Neural cell (in vitro differentiated cells): ENCODE measurements around the gene NIFK. TPM values are rescaled to one million over a fixed set of nuclear protein-coding genes. Genes with fewer than 3 reads are reported as not detected.
"Not testable (repeated sequence)": the region's sequence is repeated elsewhere in the genome, so short reads cannot be mapped to it uniquely, and the experiment has no call there.

Experiments
- H2AFZ ChIP-seq: fragments of 200-600, 300-800 bp; sonication (generic), shearing (Covaris generic); 2 replicates; pipeline ENCODE4 v1.6.0; 2014; ENCODE audit warnings: low read depth, mild to moderate bottlenecking, antibody characterized with exemption, low read length, moderate library complexity
- H3F3A ChIP-seq: fragments of 200-600 bp; shearing (Covaris generic); 2 replicates; pipeline ENCODE4 v1.6.1; 2016; ENCODE audit warnings: mild to moderate bottlenecking, moderate library complexity, mixed read lengths, antibody characterized with exemption, low read length; ENCODE audit not compliant: insufficient read depth, poor library complexity, severe bottlenecking
- H3K27ac ChIP-seq: fragments of 200-600, 300-800 bp; sonication (generic), shearing (Covaris generic); 2 replicates; pipeline ENCODE4 v1.5.1; 2014; ENCODE audit warnings: mild to moderate bottlenecking, low read length, moderate library complexity
- H3K27me3 ChIP-seq: fragments of 300-800, 200-600 bp; sonication (generic), shearing (Covaris generic); 2 replicates; pipeline ENCODE4 v1.6.0; 2014; ENCODE audit warnings: mild to moderate bottlenecking, low read depth, low read length, moderate library complexity; ENCODE audit not compliant: insufficient read depth
- H3K36me3 ChIP-seq: fragments of 300-800, 200-600 bp; sonication (generic), shearing (Covaris generic); 2 replicates; pipeline ENCODE4 v1.5.1; 2014; ENCODE audit warnings: mild to moderate bottlenecking, antibody characterized with exemption, low read length, moderate library complexity; ENCODE audit not compliant: insufficient read depth
- H3K4me2 ChIP-seq: fragments of 300-800, 200-600 bp; sonication (generic), shearing (Covaris generic); 2 replicates; pipeline ENCODE4 v1.6.0; 2014; ENCODE audit warnings: mild to moderate bottlenecking, low read length
- H3K4me3 ChIP-seq: fragments of 300-800, 200-600 bp; sonication (generic), shearing (Covaris generic); 2 replicates; pipeline ENCODE4 v1.5.1; 2014; ENCODE audit warnings: mild to moderate bottlenecking, low read length, moderate library complexity
- H3K79me2 ChIP-seq: fragments of 200-600 bp; shearing (Covaris generic); replicated peaks from 2 replicates; pipeline ENCODE4 v1.6.0; 2014; ENCODE audit warnings: mild to moderate bottlenecking, low read length, moderate library complexity; ENCODE audit not compliant: insufficient read depth
- H3K9ac ChIP-seq: fragments of 300-800, 200-600 bp; sonication (generic), shearing (Covaris generic); 2 replicates; pipeline ENCODE4 v1.6.1; 2016; ENCODE audit warnings: mild to moderate bottlenecking, low read length, mixed read lengths
- H3K9me2 ChIP-seq: fragments of 200-600 bp; shearing (Covaris generic); 2 replicates; pipeline ENCODE4 v1.6.1; 2016; ENCODE audit warnings: mild to moderate bottlenecking, low read length, mixed read lengths; ENCODE audit not compliant: insufficient read depth
- H3K9me3 ChIP-seq: fragments of 200-600, 300-800 bp; sonication (generic), shearing (Covaris generic); 2 replicates; pipeline ENCODE4 v1.6.1; 2016; ENCODE audit warnings: mild to moderate bottlenecking, mixed run types, low read length, moderate library complexity, mixed read lengths
- H4K20me1 ChIP-seq: fragments of 200-600 bp; shearing (Covaris generic); 2 replicates; pipeline ENCODE4 v1.6.1; 2016; ENCODE audit warnings: mild to moderate bottlenecking, mixed run types; ENCODE audit not compliant: insufficient read depth
- EZH2 ChIP-seq: fragments of 200-600, 300-800 bp; shearing (Covaris generic), sonication (generic); IDR thresholded peaks from 2 replicates; pipeline ENCODE4 v1.6.1; 2014; ENCODE audit warnings: antibody characterized with exemption, low read length, borderline replicate concordance, mild to moderate bottlenecking; ENCODE audit not compliant: insufficient read depth, poor library complexity, severe bottlenecking
- MXI1 ChIP-seq: fragments of 450-650 bp; conservative IDR thresholded peaks from 2 replicates; pipeline ENCODE4 v1.6.1; 2014; ENCODE audit warnings: antibody characterized with exemption, mild to moderate bottlenecking; ENCODE audit not compliant: poor library complexity, severe bottlenecking
- RAD21 ChIP-seq: fragments of 450-650 bp; conservative IDR thresholded peaks from 2 replicates; pipeline ENCODE4 v1.6.1; 2014; ENCODE audit warnings: antibody characterized with exemption, mild to moderate bottlenecking, moderate library complexity
- REST ChIP-seq: IDR thresholded peaks from 2 replicates; pipeline ENCODE4 v1.6.1; 2012; ENCODE audit warnings: borderline replicate concordance
- SMC3 ChIP-seq: fragments of 450-650 bp; conservative IDR thresholded peaks from 2 replicates; pipeline ENCODE4 v1.6.1; 2014; ENCODE audit warnings: antibody characterized with exemption, mild to moderate bottlenecking, moderate library complexity; ENCODE audit not compliant: poor library complexity
- TAF1 ChIP-seq: IDR thresholded peaks from 2 replicates; pipeline ENCODE4 v1.6.1; 2012; ENCODE audit warnings: low read depth
- polyA plus RNA-seq: library from polyadenylated mRNA; depleted of rRNA; stranded (reverse); fragments of >200 nt; gene quantifications from 2 replicates; pipeline ENCODE4 v1.2.3, GENCODE V29; 2014

The NIFK gene
- polyA plus RNA-seq, 1 donor from 2014 or later = 60.9 TPM

DNA sequence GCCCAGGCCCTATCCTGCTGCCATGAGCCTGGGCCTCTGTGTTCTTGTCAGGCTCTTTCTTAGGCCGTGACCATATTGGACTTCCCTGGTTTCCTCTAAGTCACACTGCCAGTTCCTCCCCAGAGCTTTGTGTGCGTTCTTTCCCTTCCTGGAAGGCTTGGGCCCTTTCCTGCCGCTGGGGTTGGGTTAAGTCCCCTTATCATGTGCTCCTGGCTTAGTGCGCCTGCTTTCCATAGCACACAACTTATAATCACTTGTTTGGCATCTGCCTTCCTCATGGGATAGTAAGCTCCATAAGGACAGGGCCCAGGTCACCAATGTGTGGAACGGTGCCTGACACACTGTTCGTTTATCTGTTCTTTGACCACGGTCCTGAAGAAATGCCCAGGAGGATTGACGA is 31.3 kb downstream of the NIFK start:
- Histone ChIP-seq H3K27ac (no peak overlapping the region), H3F3A (no peaks in the 10 kb centered on the region), H4K20me1 (no peaks in the 10 kb centered on the region), H3K79me2 (no peaks in the 10 kb centered on the region), H3K9me2 (no peaks in the 10 kb centered on the region), H3K4me3 (no peak overlapping the region), H3K4me2 (no peak overlapping the region), H3K36me3 (no peaks in the 10 kb centered on the region), H3K27me3 (no peaks in the 10 kb centered on the region), H2AFZ (no peak overlapping the region), H3K9me3 (no peaks in the 10 kb centered on the region), H3K9ac (no peak overlapping the region)
- TF ChIP-seq MXI1 = no peak
- TF ChIP-seq RAD21 = no peak
- TF ChIP-seq EZH2 = no peak
- TF ChIP-seq SMC3 = no peak
- TF ChIP-seq TAF1 = no peak

- not testable (repeated sequence) for H2AFZ ChIP-seq, H3K36me3 ChIP-seq, H3K9ac ChIP-seq, H4K20me1 ChIP-seq, H3K79me2 ChIP-seq, H3K27me3 ChIP-seq, H3K4me3 ChIP-seq, H3K9me2 ChIP-seq, H3K27ac ChIP-seq, H3F3A ChIP-seq, H3K4me2 ChIP-seq, H3K9me3 ChIP-seq
Measured at GRCh38 chr2:121701761-121702160, 34.9 kb downstream of the NIFK start.

- H3K36me3 ChIP-seq = no peaks in the 10 kb centered on the region
- TF ChIP-seq RAD21 = no peak
- no peak for TF ChIP-seq REST
- H3K9me2 ChIP-seq = no peaks in the 10 kb centered on the region
- peak overlapping the region; percentile 46 for H3K4me3 ChIP-seq
- no peak overlapping the region for H3K4me2 ChIP-seq
- H2AFZ ChIP-seq = peak overlapping the region; percentile 32
- H4K20me1 ChIP-seq = no peaks in the 10 kb centered on the region
- H3K9me3 ChIP-seq = no peaks in the 10 kb centered on the region
- no peaks in the 10 kb centered on the region for H3K79me2 ChIP-seq
- H3K27me3 ChIP-seq = no peaks in the 10 kb centered on the region
- H3K27ac ChIP-seq = peak overlapping the region; percentile 79
- H3F3A ChIP-seq = no peaks in the 10 kb centered on the region
- H3K9ac ChIP-seq = peak overlapping the region; percentile 49
Measured at GRCh38 chr2:121699421-121700333, 37.0 kb downstream of the NIFK start.
